HG03460 (cell line): ENCODE data around the gene EPB41L4A.
A peak's percentile ranks its signal among the peaks of the same experiment; 100 is the strongest.

Source experiments
- ATAC-seq: cut with Tn5 transposase; IDR thresholded peaks from one replicate; pipeline ENCODE4 v1.9.1; 2021; ENCODE audit not compliant: unreplicated experiment

The EPB41L4A gene

GRCh38 chr5:112356178-112356956 is 62.7 kb downstream of the EPB41L4A start:
- no peak for ATAC-seq

DNA sequence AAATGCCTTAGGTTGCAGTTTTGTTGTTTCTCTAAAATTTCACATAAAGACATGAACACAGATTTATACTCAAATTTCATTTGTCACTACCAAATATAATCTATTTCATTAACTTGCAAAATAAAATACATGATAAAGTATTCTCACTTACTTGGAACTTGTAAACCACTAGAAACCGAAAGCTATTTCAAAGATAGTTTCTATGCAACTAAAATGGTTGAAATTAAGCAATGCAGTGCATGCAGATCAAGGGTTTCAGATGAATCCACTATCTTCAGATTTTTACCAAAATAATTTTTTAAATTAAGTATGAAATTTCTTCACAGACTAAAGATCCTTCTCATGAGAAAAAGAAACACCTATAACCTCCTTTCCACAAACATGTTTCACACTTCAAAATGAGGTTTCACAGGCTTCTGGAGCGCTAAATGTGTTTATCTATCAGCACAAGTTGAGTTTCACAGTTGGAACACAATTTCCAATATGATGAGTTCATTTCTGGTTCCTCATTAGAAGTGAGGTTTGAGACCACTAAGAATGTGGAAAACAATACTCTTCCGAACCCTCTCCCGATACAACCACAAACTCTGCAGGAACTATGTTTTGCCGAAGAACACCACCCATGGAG is 63.9 kb downstream of the EPB41L4A start:
- ATAC-seq, result no peak

DNA sequence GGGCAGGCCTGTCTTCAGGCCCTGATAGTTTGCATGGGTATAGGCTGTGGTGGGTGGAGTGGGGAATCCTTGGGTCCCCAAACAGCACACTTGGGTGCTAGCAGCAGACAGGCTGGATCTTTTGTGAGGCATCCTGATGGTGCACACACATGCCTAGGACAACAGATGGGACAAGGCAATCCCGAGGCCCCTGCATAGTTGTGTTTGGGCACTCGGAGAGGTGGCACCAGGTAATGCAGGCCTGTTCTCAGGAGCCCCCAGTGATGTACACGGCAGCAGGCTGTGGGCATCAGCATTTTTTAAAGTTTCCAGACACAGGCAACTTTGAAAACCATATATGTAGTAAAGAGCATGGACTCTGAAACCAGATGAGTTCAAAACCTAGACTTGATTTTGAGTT is 65.4 kb downstream of the EPB41L4A start:
- ATAC-seq, result no peak

DNA sequence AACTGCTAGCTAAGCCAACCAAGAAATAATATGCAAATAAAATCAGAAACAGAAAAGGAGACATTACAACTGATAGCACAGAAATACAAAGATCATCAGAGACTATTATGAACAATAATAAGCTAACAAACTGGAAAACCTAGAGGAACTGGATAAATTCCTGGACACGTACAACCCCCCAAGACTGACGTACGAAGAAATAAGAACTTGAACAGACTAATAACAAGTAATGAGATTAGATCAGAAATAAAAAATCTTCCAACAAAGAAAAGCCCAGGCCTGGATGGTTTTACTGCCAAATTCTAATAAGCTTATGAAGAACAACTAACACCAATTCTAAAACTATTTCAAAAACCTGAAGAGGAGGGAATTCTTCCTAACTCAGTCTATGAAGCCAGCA is 67.9 kb downstream of the EPB41L4A start:
- ATAC-seq, result no peak

DNA sequence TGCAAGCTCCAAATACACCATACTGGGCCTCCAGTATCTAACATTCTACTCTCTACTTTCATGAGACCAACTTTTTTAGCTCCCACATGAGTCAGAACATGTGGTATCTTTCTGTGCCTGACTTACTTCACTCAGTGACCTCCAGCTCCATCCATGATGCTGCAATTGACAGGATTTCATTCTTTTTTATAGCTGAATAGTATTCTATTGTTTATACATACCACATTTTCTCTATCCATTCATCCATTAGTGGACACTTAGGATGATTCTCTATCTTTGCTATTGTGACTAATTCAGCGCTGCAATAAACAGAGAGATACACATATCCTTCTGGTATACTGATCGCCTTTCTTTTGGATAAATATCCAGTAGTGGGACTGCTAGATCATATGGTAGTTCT is 68.5 kb downstream of the EPB41L4A start:
- no peak for ATAC-seq

DNA sequence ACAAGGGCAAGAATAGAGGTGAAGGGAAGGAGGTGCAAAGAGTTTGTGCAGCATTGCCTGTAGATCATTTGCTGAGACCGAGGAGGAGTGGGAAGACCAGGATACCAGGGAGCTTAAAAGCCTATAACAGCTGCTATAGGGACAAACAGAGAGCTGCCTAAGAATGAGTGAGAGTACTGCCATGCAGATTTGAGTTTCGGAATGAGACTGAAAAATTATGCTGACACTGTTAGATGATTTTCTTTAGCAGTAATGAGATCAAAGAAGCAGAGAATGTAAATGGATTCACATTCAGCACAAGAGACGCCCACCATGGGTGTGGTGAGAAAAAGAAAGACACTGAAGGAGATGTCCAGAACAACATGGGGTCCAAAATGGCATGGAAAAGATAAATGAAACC is 69.7 kb downstream of the EPB41L4A start:
- no peak for ATAC-seq

- no peak for ATAC-seq
Observed at GRCh38 chr5:112348915-112349314, 70.2 kb downstream of the EPB41L4A start.

- no peak for ATAC-seq
Observed at GRCh38 chr5:112348387-112348786, 70.7 kb downstream of the EPB41L4A start.

DNA sequence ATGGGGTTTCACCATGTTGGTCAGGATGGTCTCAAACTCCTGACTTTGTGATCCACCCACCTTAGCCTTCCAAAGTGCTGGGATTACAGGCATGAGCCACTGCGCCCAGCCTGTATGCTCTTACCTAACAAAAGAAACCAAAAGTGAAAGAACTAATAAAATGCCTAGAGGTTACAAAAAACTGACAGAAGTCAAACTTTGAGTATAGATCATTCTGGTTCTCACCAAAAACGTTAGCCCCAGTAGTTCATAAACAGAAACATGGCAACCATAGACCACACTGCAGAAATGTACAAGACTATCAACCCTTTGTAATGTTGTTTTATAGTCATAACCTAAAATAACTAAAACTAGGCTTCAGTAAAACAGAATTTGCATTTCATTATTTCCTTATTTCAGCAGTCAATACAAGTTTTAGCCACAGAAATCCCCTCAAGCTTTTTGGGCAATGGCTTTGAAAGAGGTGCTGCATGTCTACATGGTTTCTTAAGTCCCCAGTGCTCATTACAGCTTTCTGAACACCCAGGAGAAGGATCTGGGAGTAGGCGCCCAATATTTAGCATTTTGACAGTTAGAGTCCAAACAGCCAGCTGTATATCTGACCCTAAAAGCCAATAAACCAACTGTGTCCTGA is 72.5 kb downstream of the EPB41L4A start:
- peak; percentile 56 for ATAC-seq

- no peak for ATAC-seq
Observed at GRCh38 chr5:112344540-112344939, 74.5 kb downstream of the EPB41L4A start.

DNA sequence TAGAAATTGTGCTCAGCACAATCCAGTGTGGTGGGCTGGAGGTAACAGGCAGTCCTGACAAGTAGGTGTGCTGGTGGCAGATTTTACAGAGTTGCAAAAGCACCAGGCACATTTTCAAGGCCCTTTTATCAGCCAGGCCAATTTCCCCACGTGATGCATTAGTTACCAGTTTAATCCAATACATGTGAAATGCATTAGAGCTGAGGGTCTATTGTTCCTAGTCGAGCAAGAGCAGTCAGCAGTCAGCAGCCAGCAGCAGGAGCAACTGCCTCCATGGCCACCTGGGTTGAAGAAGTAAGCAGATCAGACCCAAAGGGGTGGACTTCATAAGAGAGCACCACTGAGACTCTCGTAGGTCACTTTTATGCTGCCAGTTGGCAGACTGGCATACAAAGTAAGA is 76.7 kb downstream of the EPB41L4A start:
- ATAC-seq, result no peak

- no peak for ATAC-seq
Observed at GRCh38 chr5:112339761-112340160, 79.3 kb downstream of the EPB41L4A start.

DNA sequence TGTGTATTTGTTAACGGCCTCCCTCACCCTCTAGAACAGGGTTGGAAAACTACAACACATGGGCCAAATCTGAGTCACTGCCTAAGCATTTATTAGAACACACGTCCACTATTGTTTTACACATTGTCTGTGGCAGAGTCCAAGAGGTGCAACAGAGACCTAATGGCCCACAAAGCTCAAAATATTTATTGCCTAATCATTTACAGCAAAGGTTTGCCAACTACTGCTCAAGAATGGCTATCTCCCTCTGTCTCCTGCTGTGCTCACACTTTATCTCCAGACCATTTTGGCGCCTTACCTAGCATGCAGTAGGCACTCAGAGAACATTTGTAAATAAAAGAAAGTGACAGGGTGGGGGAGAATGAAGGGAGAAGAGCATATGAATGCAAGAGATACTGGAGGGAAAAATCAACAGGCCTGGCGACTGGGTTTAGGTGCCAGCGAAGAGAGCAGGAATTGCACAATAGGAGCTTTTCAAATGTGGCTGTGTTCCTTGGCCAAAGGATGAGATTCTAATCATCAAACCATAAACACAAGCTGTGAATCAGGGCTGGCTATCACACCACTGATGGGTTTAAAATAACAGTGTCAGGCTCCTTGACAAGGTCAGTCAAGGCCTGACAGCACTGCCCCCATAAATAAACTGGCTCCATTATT is 80.3 kb downstream of the EPB41L4A start:
- ATAC-seq, result no peak

- no peak for ATAC-seq
Observed at GRCh38 chr5:112333331-112333781, 85.7 kb downstream of the EPB41L4A start.

DNA sequence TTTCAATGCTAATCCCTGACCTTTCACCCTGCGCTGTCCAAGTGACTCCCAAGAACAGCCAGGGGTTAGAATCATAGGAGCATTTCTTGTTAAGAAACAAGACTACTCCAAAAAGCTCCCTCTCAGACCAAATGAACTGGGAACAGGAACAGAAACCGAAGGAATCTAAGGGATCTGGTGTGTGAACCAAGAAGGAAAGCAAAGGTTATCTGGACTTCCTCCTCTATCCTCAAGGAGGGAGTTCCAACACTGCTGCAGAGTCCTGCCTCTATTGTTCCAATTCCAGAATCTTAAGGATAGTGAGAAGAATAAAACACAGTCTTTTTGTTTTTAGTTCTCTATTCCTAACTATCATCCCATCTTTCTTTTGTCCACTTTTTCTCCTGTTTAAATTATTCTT is 87.2 kb downstream of the EPB41L4A start:
- ATAC-seq, result no peak

DNA sequence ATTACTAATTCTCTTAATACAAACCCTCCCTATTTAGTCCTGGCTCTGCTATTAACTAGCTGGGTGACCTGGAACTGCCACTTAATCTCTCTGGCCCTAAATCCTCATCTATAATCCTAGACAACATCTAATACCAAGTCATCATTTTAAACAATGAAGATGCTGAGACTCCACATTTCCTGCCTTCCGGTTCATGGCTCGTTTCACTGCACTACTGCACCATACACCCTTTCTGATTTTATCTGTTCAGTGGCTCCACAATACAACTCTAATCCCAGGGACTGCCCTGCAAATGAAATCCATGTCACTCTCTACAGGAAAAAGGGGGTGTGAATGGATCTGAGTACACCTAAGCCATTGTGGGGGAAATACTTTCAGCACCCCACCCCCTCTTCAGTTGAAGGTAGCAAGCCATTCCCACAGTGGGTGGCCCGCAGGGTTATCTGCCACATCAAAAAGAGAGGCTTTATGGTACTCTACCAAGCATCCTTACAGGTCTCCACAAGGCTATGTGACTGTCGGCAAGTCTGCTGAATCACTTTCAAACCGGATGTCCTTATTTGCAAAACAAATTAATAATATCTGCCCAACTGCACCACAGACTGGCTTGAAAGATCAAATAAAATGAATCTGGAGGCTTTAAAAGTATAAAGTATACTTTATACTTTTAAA is 89.5 kb downstream of the EPB41L4A start:
- peak; percentile 93 for ATAC-seq

DNA sequence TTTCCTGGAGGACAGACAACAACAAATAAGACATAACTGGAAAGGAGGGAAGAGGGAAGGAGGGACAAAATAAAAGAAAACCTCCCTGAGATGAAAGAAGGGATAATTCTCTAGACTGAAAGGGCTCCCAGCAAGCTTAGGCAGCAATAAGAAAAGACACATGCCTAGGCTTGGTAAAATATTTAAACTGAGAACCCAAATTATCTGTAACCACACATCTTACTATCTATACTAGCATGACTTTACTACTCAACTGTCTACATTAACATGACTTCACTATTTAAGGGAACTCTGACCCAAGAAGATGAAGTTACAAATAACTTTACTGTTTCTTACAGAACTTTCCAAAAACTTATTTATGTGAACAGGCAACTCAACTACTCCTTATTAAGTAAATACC is 95.9 kb downstream of the EPB41L4A start:
- ATAC-seq, result no peak

DNA sequence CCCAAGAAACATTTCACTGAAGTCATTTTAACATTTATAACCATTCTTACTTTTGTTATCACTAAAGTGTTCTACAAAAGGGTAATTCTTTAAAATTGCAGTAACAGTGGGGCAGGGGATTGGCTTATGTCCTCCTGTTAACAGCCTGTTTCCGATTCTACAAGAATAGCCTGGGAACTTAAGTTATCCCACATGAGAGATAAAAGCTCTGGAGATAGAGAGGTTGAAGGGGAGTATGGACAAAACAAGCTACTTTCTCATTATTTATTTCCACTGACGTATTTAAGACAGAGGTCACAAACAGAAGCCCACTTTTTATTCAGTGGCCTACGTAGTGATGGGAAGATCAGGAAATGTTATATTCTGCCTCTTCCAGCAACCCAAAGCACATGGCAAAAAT is 98.7 kb downstream of the EPB41L4A start:
- no peak for ATAC-seq

DNA sequence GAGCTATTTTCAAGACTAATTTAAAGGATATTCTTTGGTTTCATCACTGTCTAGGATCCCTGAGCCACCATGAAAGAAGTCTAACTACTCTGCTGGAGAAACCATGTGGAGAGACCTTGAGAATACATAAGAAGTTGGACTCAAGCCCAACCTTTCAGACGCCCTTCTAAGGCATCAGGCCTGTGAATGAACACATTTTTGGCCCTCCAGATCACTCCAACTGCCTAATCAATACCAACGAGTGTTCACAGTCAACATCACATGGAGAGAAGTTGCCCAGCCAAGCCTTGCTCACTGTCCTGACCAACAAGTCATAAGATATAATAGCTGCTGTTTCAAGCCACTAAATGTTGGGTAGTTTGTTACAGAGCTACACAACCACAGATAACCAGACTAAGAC is 100.7 kb downstream of the EPB41L4A start:
- no peak for ATAC-seq

DNA sequence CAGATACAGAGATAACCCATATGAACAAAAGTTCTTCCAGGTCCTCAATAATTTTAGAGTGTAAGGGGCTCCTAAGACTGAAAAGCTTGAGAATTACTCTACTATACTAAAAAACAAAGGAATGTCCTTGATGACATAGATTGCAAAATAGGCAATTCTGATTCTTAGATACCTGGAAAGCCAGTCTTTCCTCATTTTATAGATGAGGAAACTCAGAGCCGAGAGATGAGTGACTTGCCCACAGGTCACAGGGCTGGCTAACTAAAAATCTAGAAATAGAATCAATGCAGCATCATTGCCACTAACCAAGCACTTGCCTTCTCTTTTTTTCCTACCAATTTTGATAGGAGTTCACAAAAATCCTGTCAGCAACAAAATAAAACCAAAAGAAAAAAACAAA is 101.2 kb downstream of the EPB41L4A start:
- ATAC-seq, result no peak

DNA sequence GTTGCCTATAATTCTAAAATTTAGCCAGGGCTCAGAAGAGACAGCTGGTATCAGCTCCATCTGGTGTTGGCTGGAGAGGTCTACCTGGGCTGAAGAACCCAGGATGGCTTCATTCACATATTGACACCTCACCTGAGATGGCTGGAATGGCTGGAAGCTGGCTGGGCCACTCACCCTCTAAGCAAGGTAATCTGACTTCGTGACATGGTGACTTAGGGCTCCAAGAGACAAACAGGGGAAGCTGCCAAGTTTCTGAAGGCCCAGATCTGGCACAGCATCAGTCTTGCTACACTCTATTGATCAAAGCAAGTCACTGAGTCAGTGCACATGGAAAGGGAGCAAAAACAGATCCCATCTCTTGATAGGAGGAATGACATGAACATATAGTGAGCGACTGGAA is 102.3 kb downstream of the EPB41L4A start:
- ATAC-seq, result no peak
